GM12865 (cell line): ENCODE data around the gene ARHGEF38.
A peak's percentile ranks its signal among the peaks of the same experiment; 100 is the strongest.
"Not testable (repeated sequence)": the region's sequence is repeated elsewhere in the genome, so short reads cannot be mapped to it uniquely, and the experiment has no call there.

Experiments used
- DNase-seq: peaks from one replicate; pipeline ENCODE4 v3.0.0; 2010; ENCODE audit warnings: low read depth
- H3K4me3 ChIP-seq: 2 replicates; pipeline ENCODE4 v1.5.1; 2011; ENCODE audit warnings: mild to moderate bottlenecking, low read depth, low read length, control low read depth
- TF ChIP-seq, protein P1 (sequence below): IDR thresholded peaks from 2 replicates; pipeline ENCODE4 v1.5.1; 2011; ENCODE audit warnings: low read length, control low read depth, low read depth, inconsistent platforms; ENCODE audit not compliant: insufficient read depth; ENCODE audit errors: missing control alignments

ARHGEF38 gene

DNA sequence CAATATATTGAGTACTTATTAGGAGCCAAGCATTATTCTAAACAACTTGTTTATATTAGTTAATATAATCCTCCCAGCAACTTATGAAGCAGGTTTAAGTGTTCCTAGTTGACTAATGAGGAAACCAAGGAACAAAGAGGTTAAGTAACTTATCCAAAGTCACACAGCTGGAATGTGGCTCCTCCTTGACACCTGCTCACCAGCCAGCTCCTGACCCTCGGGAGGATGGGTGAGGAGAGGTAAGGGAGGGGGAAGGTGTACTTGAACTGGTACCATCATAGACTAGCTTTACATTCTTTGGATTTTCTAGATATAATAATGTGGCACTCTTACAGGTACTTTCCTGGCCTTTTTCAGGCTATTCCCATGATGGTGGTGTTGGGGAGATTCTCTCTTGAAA is 50.7 kb downstream of the ARHGEF38 start:
- DNase-seq: no peak
- H3K4me3 ChIP-seq: no peak overlapping the region
- TF ChIP-seq, protein P1, sequence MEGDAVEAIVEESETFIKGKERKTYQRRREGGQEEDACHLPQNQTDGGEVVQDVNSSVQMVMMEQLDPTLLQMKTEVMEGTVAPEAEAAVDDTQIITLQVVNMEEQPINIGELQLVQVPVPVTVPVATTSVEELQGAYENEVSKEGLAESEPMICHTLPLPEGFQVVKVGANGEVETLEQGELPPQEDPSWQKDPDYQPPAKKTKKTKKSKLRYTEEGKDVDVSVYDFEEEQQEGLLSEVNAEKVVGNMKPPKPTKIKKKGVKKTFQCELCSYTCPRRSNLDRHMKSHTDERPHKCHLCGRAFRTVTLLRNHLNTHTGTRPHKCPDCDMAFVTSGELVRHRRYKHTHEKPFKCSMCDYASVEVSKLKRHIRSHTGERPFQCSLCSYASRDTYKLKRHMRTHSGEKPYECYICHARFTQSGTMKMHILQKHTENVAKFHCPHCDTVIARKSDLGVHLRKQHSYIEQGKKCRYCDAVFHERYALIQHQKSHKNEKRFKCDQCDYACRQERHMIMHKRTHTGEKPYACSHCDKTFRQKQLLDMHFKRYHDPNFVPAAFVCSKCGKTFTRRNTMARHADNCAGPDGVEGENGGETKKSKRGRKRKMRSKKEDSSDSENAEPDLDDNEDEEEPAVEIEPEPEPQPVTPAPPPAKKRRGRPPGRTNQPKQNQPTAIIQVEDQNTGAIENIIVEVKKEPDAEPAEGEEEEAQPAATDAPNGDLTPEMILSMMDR: no peak

DNA sequence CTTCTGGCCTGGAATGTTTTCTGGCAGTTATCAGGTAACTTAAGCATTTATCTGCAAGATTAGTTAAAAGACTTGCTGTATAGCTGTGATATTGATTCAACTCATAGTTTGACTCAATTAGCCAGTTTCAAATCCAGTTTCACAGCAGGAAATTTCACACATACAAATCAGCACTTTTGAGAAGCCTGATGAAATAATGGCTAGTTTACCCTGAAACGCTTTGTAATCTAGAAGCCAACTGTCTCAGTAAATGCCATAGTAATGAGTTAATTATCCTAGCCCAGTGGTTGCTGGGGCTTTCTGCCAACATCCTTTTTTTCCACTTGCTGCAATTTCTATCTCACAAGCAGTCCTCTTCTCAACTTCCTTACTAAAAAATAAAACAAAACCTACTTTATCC is 53.1 kb downstream of the ARHGEF38 start:
- H3K4me3 ChIP-seq: no peak overlapping the region
- TF ChIP-seq, protein P1: no peak
- DNase-seq: no peak

DNA sequence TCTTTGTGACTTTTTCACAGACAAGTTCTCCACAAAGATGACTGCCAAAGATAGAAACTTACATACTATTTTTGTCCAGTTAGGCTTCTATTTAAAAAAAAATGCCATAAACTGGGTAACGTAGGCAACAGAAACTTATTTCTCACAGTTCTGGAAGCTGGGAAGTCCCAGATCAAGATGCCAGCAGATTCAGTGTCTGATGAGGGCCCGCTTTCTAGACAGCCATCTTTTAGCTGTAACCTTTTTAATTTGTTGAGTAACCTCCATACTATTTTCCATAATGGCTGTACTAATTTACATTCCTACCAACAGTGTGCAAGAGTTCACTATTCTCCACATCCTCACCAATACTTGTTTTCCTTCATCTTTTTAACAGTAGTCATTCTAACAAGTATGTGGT is 55.5 kb downstream of the ARHGEF38 start:
- TF ChIP-seq, protein P1: no peak
- no peak overlapping the region for H3K4me3 ChIP-seq
- DNase-seq: no peak

DNA sequence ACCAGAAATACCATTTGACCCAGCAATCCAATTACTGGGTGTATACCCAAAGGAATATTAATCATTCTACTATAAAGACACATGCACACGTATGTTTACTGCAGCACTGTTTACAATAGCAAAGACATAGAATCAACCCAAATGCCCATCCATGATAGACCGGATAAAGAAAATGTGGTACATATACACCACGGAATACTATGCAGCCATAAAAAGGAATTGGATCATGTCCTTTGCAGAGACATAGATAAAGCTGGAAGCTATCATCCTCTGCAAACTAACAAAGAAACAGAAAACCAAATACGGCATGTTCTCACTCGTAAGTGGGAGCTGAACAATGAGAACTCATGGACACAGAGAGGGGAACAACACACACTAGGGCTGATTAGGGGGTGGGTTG is 57.4 kb downstream of the ARHGEF38 start:
- not testable (repeated sequence) for H3K4me3 ChIP-seq, DNase-seq

DNA sequence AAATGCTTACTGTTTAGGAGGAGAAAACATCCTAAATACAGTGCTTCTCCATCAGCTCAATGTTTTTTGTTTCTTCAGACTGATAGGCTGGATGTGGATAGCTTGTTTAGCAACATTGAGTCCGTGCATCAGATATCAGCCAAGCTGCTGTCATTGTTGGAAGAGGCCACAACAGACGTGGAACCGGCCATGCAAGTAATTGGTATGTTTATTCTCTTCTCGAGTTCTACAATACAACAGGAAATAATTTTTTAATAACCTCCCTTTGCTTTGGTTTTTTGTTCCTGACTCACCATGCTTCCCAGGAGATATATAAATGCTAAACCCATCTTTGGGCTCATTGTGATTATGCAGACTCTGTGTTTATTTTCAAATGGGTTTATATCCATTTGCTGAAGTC is 60.9 kb downstream of the ARHGEF38 start:
- no peak overlapping the region for H3K4me3 ChIP-seq
- DNase-seq: no peak
- TF ChIP-seq, protein P1: no peak

- H3K4me3 ChIP-seq: no peak overlapping the region
- TF ChIP-seq, protein P1: no peak
- no peak for DNase-seq
Observed at GRCh38 chr4:105619188-105619931, 66.9 kb downstream of the ARHGEF38 start.

DNA sequence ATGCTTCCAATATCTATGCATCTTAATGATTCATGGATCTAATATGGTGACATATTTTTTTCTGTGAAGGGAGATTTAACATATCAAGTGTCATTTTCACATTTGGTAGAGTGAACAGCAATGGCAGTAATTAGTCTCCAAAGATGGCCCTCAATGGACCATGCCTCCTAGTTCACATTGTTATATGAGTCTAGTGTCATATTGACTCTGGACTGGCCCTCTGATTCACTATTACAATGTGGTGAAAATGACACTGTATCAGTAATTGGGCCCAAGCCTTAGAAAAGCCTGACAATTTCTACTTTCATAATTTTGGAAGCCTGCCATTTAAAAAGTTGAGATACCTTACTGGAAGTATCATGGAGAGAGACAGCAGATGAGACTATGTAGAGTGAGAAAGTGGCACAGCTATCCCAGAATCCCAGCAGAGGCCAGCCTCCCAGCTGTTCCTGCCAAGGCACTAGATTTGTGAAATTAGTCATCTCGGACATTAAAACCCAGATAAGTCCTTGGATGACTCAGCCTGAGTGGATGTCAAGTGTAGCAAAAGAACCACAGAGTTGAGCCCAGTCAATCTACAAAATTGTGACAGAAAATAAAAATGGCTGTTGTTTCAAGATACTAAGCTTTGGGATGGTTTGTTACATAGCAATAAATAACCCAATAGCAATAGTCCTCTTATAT is 68.4 kb downstream of the ARHGEF38 start:
- TF ChIP-seq, protein P1: no peak
- DNase-seq: peak; percentile 41
- H3K4me3 ChIP-seq: no peak overlapping the region
